Activated CD4-positive, alpha-beta T cell treated with anti-CD3 and anti-CD28 coated beads, Interleukin-2, amount 50 U/mL, for 24 hours (primary cell): ENCODE data around the gene SESN1.

Experiments
- DNase-seq, 2 donors: peaks; one replicate each; pipeline ENCODE4 v3.0.0-alpha.2; 2020; ENCODE audit warnings: low read depth in 1 of 2, low spot score in 1 of 2

SESN1 gene

DNA sequence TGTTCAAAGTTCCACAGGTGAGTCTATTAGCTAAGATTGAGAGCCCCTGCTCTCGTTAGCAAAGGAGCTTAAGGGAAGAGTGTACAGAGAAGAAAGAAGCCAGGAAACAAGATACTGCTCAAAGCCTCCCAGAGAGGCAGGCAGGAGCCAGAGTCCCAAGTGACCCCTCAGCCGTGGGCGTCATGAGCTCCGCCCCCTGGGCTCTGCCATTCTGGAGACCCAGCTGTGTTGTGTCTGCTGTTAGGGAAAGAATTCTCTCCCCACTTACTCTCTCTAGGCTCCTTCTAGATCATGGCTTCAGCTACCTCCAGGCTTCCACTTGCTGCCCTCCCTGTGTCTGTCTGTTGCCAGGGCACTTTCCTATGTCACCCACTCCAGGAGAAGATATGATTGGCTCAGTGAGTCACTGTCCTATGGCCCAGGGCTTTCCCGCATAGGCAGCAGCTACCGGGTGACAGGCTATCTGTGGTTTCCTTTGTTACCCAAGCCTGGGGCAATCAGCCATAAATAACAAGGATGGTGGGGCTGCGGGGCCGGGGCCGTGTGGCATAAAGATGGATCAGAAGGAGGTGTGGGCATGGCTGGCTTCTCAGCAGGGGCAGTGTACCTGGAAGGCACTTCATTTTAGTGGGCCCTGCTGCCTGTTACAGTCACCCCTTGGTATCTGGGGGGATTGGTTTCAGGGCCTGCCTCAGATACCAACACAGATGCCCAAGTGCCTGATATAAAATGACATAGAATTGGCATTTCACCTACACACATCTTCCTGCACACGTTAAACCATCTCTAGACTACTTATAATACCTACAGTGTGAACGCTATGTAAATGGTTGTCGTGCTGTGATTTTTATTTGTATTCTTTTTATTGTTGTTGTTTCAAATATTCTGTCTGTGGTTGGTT lies 127.5 kb downstream of the SESN1 start:
- no peak for DNase-seq

DNA sequence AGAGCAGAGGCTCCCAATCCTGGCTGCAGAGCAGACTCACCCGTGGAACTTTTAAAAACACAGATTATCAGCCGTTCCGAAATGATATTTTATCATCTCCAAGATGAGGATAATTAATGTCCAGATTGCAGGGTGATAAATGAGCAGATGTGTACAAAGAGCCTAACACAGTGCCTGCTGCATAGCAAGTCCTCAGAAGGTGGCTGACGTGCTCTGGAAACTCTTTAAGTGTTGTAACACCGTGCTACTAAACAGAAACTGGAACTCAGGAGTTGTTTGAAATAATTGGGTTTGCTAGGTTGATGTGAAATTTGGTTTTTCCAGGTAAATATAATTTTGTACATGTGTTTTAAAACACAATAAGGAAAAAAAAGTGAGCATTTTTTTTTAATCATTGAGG lies 128.4 kb downstream of the SESN1 start:
- DNase-seq: no peak

- DNase-seq: no peak
Observed at GRCh38 chr6:108961985-108962384, 132.7 kb downstream of the SESN1 start.

DNA sequence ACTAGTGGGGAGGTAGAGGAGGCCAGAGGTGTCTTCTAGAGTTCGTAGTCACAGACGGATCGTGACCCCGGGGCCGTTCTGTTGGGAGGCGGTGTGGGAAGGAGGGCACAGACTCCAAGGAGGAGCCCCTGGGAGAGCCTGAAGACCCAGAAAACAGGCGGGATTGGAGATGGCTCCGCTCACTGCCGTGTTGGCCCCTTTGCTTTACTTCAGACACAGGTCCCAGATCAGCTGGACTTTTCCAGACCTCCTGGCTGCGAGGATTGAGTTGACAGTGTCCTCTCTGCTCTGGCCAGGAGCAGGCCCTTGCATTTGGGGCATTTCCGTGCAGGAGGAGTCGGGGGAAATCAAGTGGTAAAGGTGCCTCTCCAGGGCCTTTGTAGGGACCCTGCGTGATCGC lies 133.6 kb downstream of the SESN1 start:
- DNase-seq: no peak

GRCh38 chr6:108960601-108961000 lies 134.0 kb downstream of the SESN1 start:
- DNase-seq: no peak

DNA sequence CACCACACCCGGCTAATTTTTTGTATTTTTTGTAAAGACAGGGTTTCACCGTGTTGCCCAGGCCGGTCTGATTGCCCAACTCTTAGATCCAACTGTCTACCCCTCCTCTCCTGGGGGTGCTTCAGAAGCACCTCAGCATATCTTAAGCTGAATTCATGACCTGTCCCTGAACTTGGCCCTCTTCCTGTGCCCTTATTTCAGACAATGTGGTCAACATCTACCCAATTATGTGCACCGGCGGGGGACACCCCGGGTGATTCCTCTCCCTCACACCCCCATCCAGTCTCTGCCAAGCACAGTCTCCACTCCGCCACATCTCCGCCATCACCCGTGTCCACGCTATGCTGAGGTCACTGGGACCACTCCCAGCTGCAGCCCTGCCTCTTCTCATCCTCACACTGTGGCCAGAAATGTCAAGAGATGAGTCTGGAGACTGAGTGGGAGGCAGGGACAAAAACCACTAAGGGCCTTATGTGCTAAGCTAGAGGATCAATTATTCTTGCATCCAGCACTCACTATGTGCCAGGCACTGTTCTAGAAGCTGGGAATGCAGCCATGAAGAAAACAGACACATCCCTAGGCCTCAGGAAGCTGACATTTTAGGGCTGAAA lies 134.6 kb downstream of the SESN1 start:
- DNase-seq: no peak

GRCh38 chr6:108958900-108959770 lies 135.5 kb downstream of the SESN1 start:
- no peak for DNase-seq

GRCh38 chr6:108957221-108957620 lies 137.4 kb downstream of the SESN1 start:
- DNase-seq: no peak

- no peak for DNase-seq
Observed at GRCh38 chr6:108955329-108955949, 139.2 kb downstream of the SESN1 start.

DNA sequence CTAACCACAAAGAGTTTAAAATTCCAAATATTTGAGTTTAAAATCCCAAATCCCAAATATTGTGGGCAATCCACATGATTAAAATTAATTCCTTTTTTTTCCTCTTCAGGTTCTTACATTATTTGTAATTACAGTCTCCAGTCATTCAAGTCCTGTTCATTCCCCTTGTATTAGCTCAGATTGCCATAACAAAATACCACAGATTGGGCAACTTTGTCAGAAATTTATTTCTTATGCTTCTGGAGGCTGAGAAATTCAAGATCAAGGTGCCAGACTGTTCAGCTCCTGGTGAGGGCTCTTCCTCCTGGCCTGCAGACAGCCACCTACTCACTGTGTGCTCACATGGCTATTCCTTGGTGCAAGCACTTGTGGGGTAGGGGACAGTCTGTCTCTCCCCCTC lies 141.0 kb downstream of the SESN1 start:
- no peak for DNase-seq

GRCh38 chr6:108952776-108953486 lies 141.7 kb downstream of the SESN1 start:
- no peak for DNase-seq

GRCh38 chr6:108951351-108951953 lies 143.2 kb downstream of the SESN1 start:
- no peak for DNase-seq

GRCh38 chr6:108948181-108948661 lies 146.4 kb downstream of the SESN1 start:
- DNase-seq: no peak

DNA sequence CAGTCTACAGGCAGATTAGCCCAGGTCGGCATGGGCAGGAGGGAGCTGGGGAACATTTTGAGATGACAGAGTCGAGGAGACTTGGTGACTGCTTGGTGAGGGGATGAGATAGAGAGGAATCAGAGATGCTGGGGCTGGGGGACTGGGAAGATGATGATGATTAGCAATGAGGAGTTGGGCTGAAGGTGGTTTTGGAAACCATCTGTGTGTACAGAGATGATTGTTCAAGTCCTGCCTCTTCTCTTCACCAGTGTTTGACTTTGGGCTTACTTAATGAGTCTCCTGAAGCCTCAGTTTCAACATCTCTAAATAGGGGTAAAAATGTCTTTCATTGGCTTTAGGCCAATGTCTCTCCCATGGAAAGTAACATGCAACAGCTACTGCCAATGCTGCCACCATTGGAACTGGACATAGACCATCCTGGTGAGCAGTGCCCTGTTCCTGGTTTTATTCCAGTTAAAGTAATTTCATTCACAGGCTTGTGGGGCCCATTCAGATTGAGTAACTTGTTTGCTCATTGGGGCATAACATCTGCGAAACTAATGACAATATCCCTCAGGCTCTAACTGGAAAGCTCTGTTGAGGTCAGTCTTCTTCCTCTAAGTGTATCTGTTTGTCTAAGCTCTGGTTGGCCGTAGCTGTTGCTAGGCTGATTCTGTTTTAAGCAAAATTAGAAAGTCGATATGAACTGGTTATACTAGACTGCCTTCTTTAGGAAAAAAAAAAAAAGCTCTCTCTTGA lies 147.4 kb downstream of the SESN1 start:
- DNase-seq: no peak

DNA sequence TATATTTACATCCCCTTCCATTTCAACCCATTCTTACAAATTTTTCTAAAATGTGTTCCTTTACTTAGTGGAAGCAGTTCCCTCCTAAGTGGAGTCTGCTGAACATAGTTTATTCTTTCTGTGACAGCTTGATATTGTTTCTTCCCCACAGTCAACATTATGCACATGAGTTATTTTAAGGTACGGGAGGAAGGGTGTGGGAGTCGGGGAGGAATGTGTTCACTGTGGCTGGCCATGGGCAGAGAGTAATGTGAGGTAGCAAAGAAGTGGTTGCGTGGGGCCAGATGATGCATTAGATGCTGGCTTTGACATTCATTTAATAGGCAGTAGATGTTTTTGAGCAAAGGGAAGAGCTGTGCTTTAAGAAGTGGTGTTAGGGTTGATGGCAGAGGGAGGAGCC lies 148.0 kb downstream of the SESN1 start:
- no peak for DNase-seq

DNA sequence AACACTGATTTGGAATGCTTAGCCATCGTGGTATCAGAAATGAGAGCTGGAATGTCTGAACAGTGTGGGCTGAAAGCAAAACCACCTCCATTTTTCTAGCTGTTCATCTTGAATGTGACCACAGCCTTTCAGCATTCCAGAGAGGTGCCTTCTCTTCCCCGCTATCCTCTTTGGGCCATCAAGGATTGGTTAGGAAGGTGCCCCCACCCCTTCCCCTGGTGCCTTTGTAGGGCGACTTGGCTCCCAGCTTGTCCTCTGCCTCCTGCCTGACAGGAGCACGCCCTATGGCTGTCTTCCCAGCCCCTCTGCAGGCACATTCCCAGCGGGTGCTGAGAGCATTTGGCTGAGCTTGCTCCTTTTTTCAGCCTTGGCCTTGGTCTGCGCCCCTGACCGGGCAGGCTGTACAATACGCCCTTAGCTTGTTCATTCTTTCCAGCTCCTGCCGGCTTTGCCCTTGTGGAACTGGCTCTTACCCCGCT lies 148.9 kb downstream of the SESN1 start:
- DNase-seq: no peak

GRCh38 chr6:108944707-108945680 lies 149.7 kb downstream of the SESN1 start:
- DNase-seq: no peak

DNA sequence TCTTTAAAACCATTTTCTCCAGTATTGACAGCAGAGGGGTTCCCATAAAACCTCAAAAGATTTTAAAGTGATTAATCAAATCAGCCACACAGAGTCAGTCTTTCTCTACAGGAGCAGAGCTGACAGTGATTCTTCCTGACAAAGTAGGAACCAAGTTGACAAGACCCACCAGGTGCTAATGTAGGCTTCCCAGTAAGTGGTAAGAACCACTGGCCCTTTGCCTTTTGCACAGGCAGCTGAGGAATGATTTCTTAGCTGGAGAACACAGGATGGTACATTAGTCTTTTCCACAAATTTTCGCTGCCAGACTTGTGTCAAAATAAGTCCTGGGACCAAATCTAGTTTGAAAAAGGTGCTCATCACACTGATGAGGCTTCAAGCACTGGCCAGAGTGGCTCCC lies 150.6 kb downstream of the SESN1 start:
- DNase-seq: no peak
